ENCODE measurements around the gene MED27. TPM values are rescaled to one million over a fixed set of nuclear protein-coding genes. Genes with fewer than 3 reads are reported as not detected.

The MED27 gene
- total and polyA plus RNA-seq, 2 of the 8 experiments (the other 6 are each of a cell fraction or from before 2014, with no cell fraction given): 29.9 to 56.5 TPM

- H2BK20ac ChIP-seq (ENCODE audit: low read length): no peak overlapping the region
- no peak overlapping the region for H3K4me3 ChIP-seq (ENCODE audit: extremely low read depth in 1 of 4, insufficient read depth in 2 of 4, low read depth in 3 of 4, low read length in 4 of 4)
- H2BK5ac ChIP-seq (ENCODE audit: low read depth, low read length): no peak overlapping the region
- no peaks in the 10 kb centered on the region for H3K36me3 ChIP-seq (ENCODE audit: control insufficient read depth in 2 of 4, insufficient read depth in 4 of 4, low read length in 3 of 4)
- ChIA-PET POLR2A (ENCODE audit: partially characterized antibody) (no interaction called here), CTCF (ENCODE audit: partially characterized antibody) (interaction anchor here (1.0 to 4.6 kb wide), 3 partner anchors 9 to 290 kb away, joined by 3 to 16 read pairs (median 3); no protein-coding TSS in a partner anchor)
- no peak overlapping the region for H3K9ac ChIP-seq (replicated peaks in 1 of 4; ENCODE audit: extremely low read depth in 1 of 4, low read depth in 3 of 4, low read length in 3 of 4)
- no peak overlapping the region for H3K4ac ChIP-seq (replicated peaks; ENCODE audit: insufficient read length, low read depth, low read length)
- H2BK15ac ChIP-seq (ENCODE audit: low read length): no peak overlapping the region
- H2BK12ac ChIP-seq (ENCODE audit: low read depth, low read length): no peak overlapping the region
- H3K27ac ChIP-seq (ENCODE audit: low read depth, low read length): no peak overlapping the region
- DNase-seq (ENCODE audit: low read depth in 1 of 2, low spot score in 2 of 2): no peak
- no peak overlapping the region for H2BK120ac ChIP-seq (replicated peaks; ENCODE audit: low read depth, low read length)
- WGBS, 2 experiments (ENCODE audit: extremely low coverage in 1 of 2, insufficient coverage in 1 of 2, insufficient read length in 1 of 2, insufficient replicate concordance in 2 of 2, low coverage in 1 of 2, low lambda C conversion rate in 2 of 2, missing lambda C conversion rate in 1 of 2): 92% methylated on average over 10 of the region's 11 CpGs; no CpG with 5 or more reads in 1 of the 2 experiments
- H3K9me3 ChIP-seq (ENCODE audit: insufficient read depth in 2 of 2, low read depth in 1 of 2, low read length in 1 of 2): no peaks in the 10 kb centered on the region
- H3K4me2 ChIP-seq (ENCODE audit: insufficient read depth in 1 of 2, low read depth in 2 of 2, low read length in 2 of 2): no peak overlapping the region
- no peak overlapping the region for H4K8ac ChIP-seq (ENCODE audit: extremely low read depth, insufficient read depth, low read length)
- no peaks in the 10 kb centered on the region for H4K20me1 ChIP-seq (replicated peaks in 1 of 2; ENCODE audit: control insufficient read depth in 1 of 2, insufficient read depth in 2 of 2, low read length in 2 of 2)
- no peak overlapping the region for H4K91ac ChIP-seq (replicated peaks; ENCODE audit: insufficient read length, low read length)
- H3K27me3 ChIP-seq (replicated peaks in 1 of 4; ENCODE audit: control insufficient read depth in 3 of 4, extremely low read depth in 1 of 4, insufficient read depth in 3 of 4, low read length in 3 of 4): no peaks in the 10 kb centered on the region
- FAIRE-seq: no peak
- TF ChIP-seq JUN (IDR thresholded peaks at IDR 0.05; ENCODE audit: low read depth, low read length): no peak
- no peak for TF ChIP-seq EP300 (IDR thresholded peaks at IDR 0.05; ENCODE audit: borderline replicate concordance in 1 of 2, low read depth in 2 of 2, low read length in 2 of 2)
- no peak overlapping the region for H4K5ac ChIP-seq (ENCODE audit: insufficient read length, low read depth, low read length)
- H3K14ac ChIP-seq (ENCODE audit: insufficient read length): no peak overlapping the region
- H3K79me1 ChIP-seq (ENCODE audit: low read depth, low read length): no peaks in the 10 kb centered on the region
- no peak overlapping the region for H2AK5ac ChIP-seq (ENCODE audit: low read depth, low read length)
- H3K56ac ChIP-seq (replicated peaks; ENCODE audit: insufficient read length, low read depth, low read length): no peak overlapping the region
- no peaks in the 10 kb centered on the region for H3K23me2 ChIP-seq (ENCODE audit: low read depth, low read length)
- no peak overlapping the region for H2AFZ ChIP-seq (ENCODE audit: low read length)
- H3K18ac ChIP-seq (ENCODE audit: extremely low read depth, low read length): no peak overlapping the region
- H3K4me1 ChIP-seq (replicated peaks in 1 of 4; ENCODE audit: control insufficient read depth in 3 of 4, insufficient read depth in 4 of 4, low read length in 3 of 4): peaks cover 0 to 6% (median 5%) of the 10 kb centered on the region in 4 experiments; a peak in 4 of 7 replicates
- H3K23ac ChIP-seq (ENCODE audit: insufficient read length): no peak overlapping the region
- H3K79me2 ChIP-seq (ENCODE audit: control insufficient read depth in 1 of 2, insufficient read depth in 2 of 2, low read length in 2 of 2): no peaks in the 10 kb centered on the region
These were observed 200.3 kb downstream of the MED27 start for GRCh38 chr9:131879181-131879910.
